B cell (primary cell): Measurements from ENCODE around the gene ATXN7. TPM values are rescaled to one million over a fixed set of nuclear protein-coding genes. Genes with fewer than 3 reads are reported as not detected.

Experiments used
- ATAC-seq: fragments of 200-7000 bp; cut with Tn5 transposase; one replicate; pipeline ENCODE4 v1.10.0; 2021; ENCODE audit warnings: low read depth, mild to moderate bottlenecking, moderate number of reproducible peaks, moderate library complexity
- CTCF ChIA-PET: fragments of 350-600 bp; sonication (Branson Sonifier 250); formaldehyde crosslinking; loops from one replicate; lab custom pipeline; 2021; ENCODE audit warnings: antibody characterized with exemption, inconsistent platforms; lab: Charles Lee
- POLR2A ChIA-PET: fragments of 350-600 bp; sonication (Branson Sonifier 250); formaldehyde crosslinking; loops from one replicate; lab custom pipeline; 2021; ENCODE audit warnings: antibody characterized with exemption; lab: Charles Lee
- DNase-seq: peaks from one replicate; pipeline ENCODE4 v3.0.0; 2013
- H2AFZ ChIP-seq: 2 replicates; pipeline ENCODE4 v1.6.1; 2012; ENCODE audit warnings: mild to moderate bottlenecking, low read depth, low read length; ENCODE audit not compliant: insufficient read depth, poor library complexity, severe bottlenecking
- H3K27ac ChIP-seq, 2 donors: 1 replicate in 1 of 2; 2 replicates in 1 of 2; pipeline ENCODE4 v1.5.1; 2012 to 2013; ENCODE audit warnings: low read length in 2 of 2, mild to moderate bottlenecking in 2 of 2, moderate library complexity in 1 of 2
- H3K27me3 ChIP-seq, 4 experiments: fragments of 200-600 bp in 1 of 4; sonication (generic) in 1 of 4; replicated peaks in 1 of 4; 1 replicate in 2 of 4; 2 replicates in 2 of 4; pipeline versions ENCODE4 v1.6.1 to v1.7.0; 2013 to 2016; ENCODE audit warnings: low read length in 3 of 4, mild to moderate bottlenecking in 2 of 4, mixed read lengths in 1 of 4, moderate library complexity in 1 of 4; ENCODE audit not compliant: insufficient read depth in 4 of 4, control insufficient read depth in 3 of 4; ENCODE audit errors: control extremely low read depth in 1 of 4
- H3K36me3 ChIP-seq, 2 experiments: replicated peaks in 1 of 2; 1 replicate in 1 of 2; 2 replicates in 1 of 2; pipeline versions ENCODE4 v1.6.1 to v1.7.1; 2013; ENCODE audit warnings: low read length in 1 of 2; ENCODE audit not compliant: insufficient read depth in 2 of 2, control insufficient read depth in 1 of 2; ENCODE audit errors: control extremely low read depth in 1 of 2, extremely low read depth in 1 of 2
- H3K4me1 ChIP-seq, 2 donors: fragments of 200-600 bp in 1 of 2; sonication (generic) in 1 of 2; 1 replicate in 1 of 2; 2 replicates in 1 of 2; pipeline versions ENCODE4 v1.5.1 to v1.6.1; 2013 to 2017; ENCODE audit warnings: low read length in 2 of 2; ENCODE audit not compliant: control insufficient read depth in 2 of 2, insufficient read depth in 2 of 2
- H3K4me2 ChIP-seq: replicated peaks from 2 replicates; pipeline ENCODE3; 2012; ENCODE audit warnings: mild to moderate bottlenecking, low read depth, low read length; ENCODE audit not compliant: poor library complexity, severe bottlenecking
- H3K4me3 ChIP-seq, 5 experiments: fragments of 200-600 bp in 1 of 5; sonication (generic) in 1 of 5; 1 replicate in 3 of 5; 2 replicates in 2 of 5; pipeline versions ENCODE4 v1.5.1 to v1.7.0; 2011 to 2016; ENCODE audit warnings: low read length in 4 of 5, mild to moderate bottlenecking in 4 of 5, low read depth in 2 of 5, control low read depth in 1 of 5, moderate library complexity in 1 of 5; ENCODE audit not compliant: insufficient read depth in 1 of 5; ENCODE audit errors: control extremely low read depth in 1 of 5, extremely low read depth in 1 of 5
- H3K79me2 ChIP-seq: fragments of 200-600 bp; sonication (generic); one replicate; pipeline ENCODE4 v1.6.0; 2016; ENCODE audit warnings: low read length; ENCODE audit not compliant: control insufficient read depth, insufficient read depth
- H3K9ac ChIP-seq: fragments of 200-600 bp; sonication (generic); 2 replicates; pipeline ENCODE4 v1.6.1; 2017; ENCODE audit warnings: mild to moderate bottlenecking, low read length, moderate library complexity
- H3K9me3 ChIP-seq, 3 donors: one replicate each; pipeline versions ENCODE4 v1.6.1 to v1.7.1; 2013; ENCODE audit warnings: low read length in 2 of 3; ENCODE audit not compliant: control insufficient read depth in 2 of 3, insufficient read depth in 1 of 3; ENCODE audit errors: control extremely low read depth in 1 of 3
- H4K20me1 ChIP-seq: 2 replicates; pipeline ENCODE4 v1.6.0; 2012; ENCODE audit warnings: mild to moderate bottlenecking, low read length; ENCODE audit not compliant: insufficient read depth, control insufficient read depth, poor library complexity, severe bottlenecking
- H3K27ac Mint-ChIP-seq: one replicate; pipeline ENCODE4 v1.8.0; 2021; ENCODE audit warnings: mixed read lengths
- H3K27me3 Mint-ChIP-seq: one replicate; pipeline ENCODE4 v1.8.0; 2021; ENCODE audit warnings: mixed read lengths
- H3K4me1 Mint-ChIP-seq: one replicate; pipeline ENCODE4 v1.8.0; 2021; ENCODE audit warnings: mixed read lengths
- H3K4me3 Mint-ChIP-seq: one replicate; pipeline ENCODE4 v1.8.0; 2021; ENCODE audit warnings: mixed read lengths
- H3K9me3 Mint-ChIP-seq: one replicate; pipeline ENCODE4 v1.8.0; 2022; ENCODE audit warnings: mixed read lengths; ENCODE audit not compliant: insufficient read depth
- CTCF ChIP-seq: fragments of 200-600 bp; IDR thresholded peaks from one replicate; pipeline ENCODE4 v1.8.0; 2022; ENCODE audit warnings: antibody characterized with exemption, mild to moderate bottlenecking
- EZH2 ChIP-seq: IDR thresholded peaks from 2 replicates; pipeline ENCODE4 v1.6.1; 2012; ENCODE audit warnings: borderline replicate concordance, low read depth, mild to moderate bottlenecking, moderate library complexity, low read length; ENCODE audit not compliant: insufficient read depth, poor library complexity, severe bottlenecking
- WGBS: methylation state at CpG from one replicate; pipeline ENCODE4 v1.1.5; 2013; ENCODE audit warnings: missing lambda C conversion rate; ENCODE audit not compliant: insufficient coverage; 5-methylcytosine and 5-hydroxymethylcytosine counted together
- intact Hi-C: fragments of 100-400 bp; cut with micrococcal nuclease; formaldehyde crosslinking; loops from one replicate; pipeline ENCODE4 v1.10.0; 2022
- polyA plus RNA-seq: library from polyadenylated mRNA; depleted of rRNA; stranded (reverse); fragments of >200 nt; gene quantifications from 2 replicates; pipeline ENCODE4 v1.2.3, GENCODE V29; 2012
- total RNA-seq, 2 donors: library from RNA; stranded (reverse); fragments of 120-200 nt in 1 of 2; gene quantifications; 1 replicate in 1 of 2; 2 replicates in 1 of 2; pipeline versions ENCODE4 v1.2.3 to v1.2.4, GENCODE V29; 2013 to 2022

Gene ATXN7
- total and polyA plus RNA-seq, 2 donors (not counting 1 experiment from before 2014, with no cell fraction given): 18.1 to 74.3 TPM

- Histone ChIP-seq H3K36me3 (peaks cover 0 to 27% of the 10 kb centered on the region in 2 experiments), H3K9me3 (no peaks in the 10 kb centered on the region), H2AFZ (no peak overlapping the region), H3K4me3 (no peak overlapping the region), H4K20me1 (peaks cover 53% of the 10 kb centered on the region), H3K4me2 (no peak overlapping the region), H3K27ac (no peak overlapping the region), H3K27me3 (no peaks in the 10 kb centered on the region), H3K79me2 (peaks cover 65% of the 10 kb centered on the region), H3K9ac (no peak overlapping the region), H3K4me1 (peaks cover 0 to 8% of the 10 kb centered on the region in 2 donors)
- H3K9me3 Mint-ChIP-seq: no peaks in the 10 kb centered on the region
- no peak overlapping the region for H3K4me3 Mint-ChIP-seq
- peaks cover 24% of the 10 kb centered on the region for H3K4me1 Mint-ChIP-seq
- no CpG with 5 or more reads among the region's 4 CpGs for WGBS
- ChIA-PET CTCF (interaction anchor here (1.3 to 4.5 kb wide), 3 partner anchors 10 to 17 kb away, joined by 3 to 27 read pairs (median 16); no protein-coding TSS in a partner anchor), POLR2A (interaction anchor here (0.6 kb wide), 1 partner anchor 27 kb away, joined by 3 read pairs; no protein-coding TSS in a partner anchor)
- intact Hi-C loops: no loop called here
- TF ChIP-seq EZH2: no peak
- TF ChIP-seq CTCF: no peak
- DNase-seq: no peak
- no peak for ATAC-seq
- no peaks in the 10 kb centered on the region for H3K27me3 Mint-ChIP-seq
- H3K27ac Mint-ChIP-seq: no peak overlapping the region
Observed at GRCh38 chr3:63976161-63976871, 112.6 kb downstream of the ATXN7 start.

GRCh38 chr3:63976872-63977200 lies 113.2 kb downstream of the ATXN7 start:
- Histone ChIP-seq H3K27me3 (no peaks in the 10 kb centered on the region), H3K9me3 (no peaks in the 10 kb centered on the region), H3K36me3 (peaks cover 0 to 32% of the 10 kb centered on the region in 2 experiments), H3K4me3 (no peak overlapping the region), H2AFZ (no peak overlapping the region), H3K4me2 (no peak overlapping the region), H3K9ac (no peak overlapping the region), H3K79me2 (peaks cover 60% of the 10 kb centered on the region), H3K4me1 (peaks cover 0 to 8% of the 10 kb centered on the region in 2 donors), H4K20me1 (peaks cover 51% of the 10 kb centered on the region), H3K27ac (no peak overlapping the region)
- Mint-ChIP-seq H3K4me3 (no peak overlapping the region), H3K27ac (no peak overlapping the region), H3K9me3 (no peaks in the 10 kb centered on the region), H3K27me3 (no peaks in the 10 kb centered on the region), H3K4me1 (peaks cover 24% of the 10 kb centered on the region)
- intact Hi-C loops: no loop called here
- DNase-seq (no peak), ATAC-seq (no peak)
- TF ChIP-seq EZH2 (no peak), CTCF (no peak)
- POLR2A ChIA-PET: no interaction called here
- WGBS: 100% methylated on average over 2 of the region's 2 CpGs
- CTCF ChIA-PET: interaction anchor here (1.3 to 4.5 kb wide), 4 partner anchors 10 to 16 kb away, joined by 3 to 27 read pairs (median 10); no protein-coding TSS in a partner anchor
